Hepatocyte (in vitro differentiated cells): ENCODE measurements around the gene EPHA8. TPM values are rescaled to one million over a fixed set of nuclear protein-coding genes. Genes with fewer than 3 reads are reported as not detected.
A peak's percentile ranks its signal among the peaks of the same experiment; 100 is the strongest.

Experiments
- DNase-seq: peaks from one replicate; pipeline ENCODE4 v3.0.0-alpha.2; 2016; ENCODE audit warnings: low spot score
- H2AFZ ChIP-seq: fragments of 200-600 bp; sonication (generic); 2 replicates; pipeline ENCODE4 v1.6.0; 2016; ENCODE audit warnings: antibody characterized with exemption, mild to moderate bottlenecking
- H3K27ac ChIP-seq: fragments of 200-600 bp; sonication (generic); 2 replicates; pipeline ENCODE4 v1.5.1; 2016; ENCODE audit warnings: mild to moderate bottlenecking
- H3K27me3 ChIP-seq: fragments of 200-600 bp; sonication (generic); 2 replicates; pipeline ENCODE4 v1.6.1; 2016
- H3K36me3 ChIP-seq: fragments of 200-600 bp; sonication (generic); replicated peaks from 2 replicates; pipeline ENCODE4 v1.5.1; 2016; ENCODE audit warnings: low read depth; ENCODE audit not compliant: insufficient read depth
- H3K4me1 ChIP-seq: fragments of 200-600 bp; sonication (generic); 2 replicates; pipeline ENCODE4 v1.5.1; 2016; ENCODE audit warnings: mild to moderate bottlenecking, moderate library complexity; ENCODE audit not compliant: insufficient read depth
- H3K4me2 ChIP-seq: fragments of 200-600 bp; sonication (generic); 2 replicates; pipeline ENCODE4 v1.6.0; 2016
- H3K4me3 ChIP-seq: fragments of 200-600 bp; sonication (generic); 2 replicates; pipeline ENCODE4 v1.5.1; 2016; ENCODE audit warnings: mild to moderate bottlenecking
- H3K79me2 ChIP-seq: fragments of 200-600 bp; sonication (generic); 2 replicates; pipeline ENCODE4 v1.6.0; 2017; ENCODE audit warnings: mild to moderate bottlenecking
- H3K9me2 ChIP-seq: fragments of 200-600 bp; sonication (generic); replicated peaks from 2 replicates; pipeline ENCODE4 v1.6.0; 2017; ENCODE audit warnings: mild to moderate bottlenecking; ENCODE audit not compliant: insufficient read depth
- H3K9me3 ChIP-seq: fragments of 200-600 bp; sonication (generic); 2 replicates; pipeline ENCODE4 v1.5.1; 2016; ENCODE audit warnings: low read depth, mild to moderate bottlenecking
- H4K20me1 ChIP-seq: fragments of 200-600 bp; sonication (generic); 2 replicates; pipeline ENCODE4 v1.6.0; 2016; ENCODE audit warnings: mild to moderate bottlenecking; ENCODE audit not compliant: insufficient read depth, poor library complexity, severe bottlenecking
- CTCF ChIP-seq: fragments of 200-600 bp; sonication (generic); IDR thresholded peaks from 2 replicates; pipeline ENCODE4 v1.5.1; 2016; ENCODE audit warnings: antibody characterized with exemption, mild to moderate bottlenecking; ENCODE audit not compliant: poor library complexity
- EZH2 ChIP-seq: fragments of 200-600 bp; sonication (generic); IDR thresholded peaks from 2 replicates; pipeline ENCODE4 v1.6.1; 2016; ENCODE audit warnings: antibody characterized with exemption, mild to moderate bottlenecking, borderline replicate concordance
- EZH2phosphoT487 ChIP-seq: fragments of 200-600 bp; sonication (generic); IDR thresholded peaks from one replicate; pipeline ENCODE4 v1.6.1; 2018; ENCODE audit warnings: antibody characterized with exemption, mild to moderate bottlenecking, low read depth, moderate library complexity; ENCODE audit not compliant: unreplicated experiment, severe bottlenecking
- WGBS: methylation state at CpG from one replicate; pipeline ENCODE4 v1.1.6; 2016; ENCODE audit warnings: low lambda C conversion rate; ENCODE audit errors: missing lambda C conversion rate; 5-methylcytosine and 5-hydroxymethylcytosine counted together
- polyA plus RNA-seq: library from polyadenylated mRNA; unstranded; fragments of >200 nt; fragmentation: Nextera tagmentation; extraction: Ambion mirVana; gene quantifications from 2 replicates; pipeline ENCODE4 v1.2.1, GENCODE V29; 2016
- total RNA-seq: library from RNA; depleted of rRNA; stranded (reverse); fragments of >200 nt; gene quantifications from 2 replicates; pipeline ENCODE4 v1.2.3, GENCODE V29; 2014

The EPHA8 gene
- total and polyA plus RNA-seq, 2 experiments from 2014 or later = not detected

GRCh38 chr1:22638476-22639234 lies 75.4 kb downstream of the EPHA8 start:
- no peak overlapping the region for H3K4me2 ChIP-seq
- DNase-seq = no peak
- H3K4me3 ChIP-seq = no peak overlapping the region
- H3K36me3 ChIP-seq = no peaks in the 10 kb centered on the region
- H3K4me1 ChIP-seq = no peaks in the 10 kb centered on the region
- 86% methylated on average over 23 of the region's 23 CpGs for WGBS
- no peak overlapping the region for H3K27ac ChIP-seq
- no peaks in the 10 kb centered on the region for H3K79me2 ChIP-seq
- no peaks in the 10 kb centered on the region for H3K9me3 ChIP-seq
- peaks cover 3% of the 10 kb centered on the region for H3K27me3 ChIP-seq
- no peaks in the 10 kb centered on the region for H4K20me1 ChIP-seq
- no peaks in the 10 kb centered on the region for H3K9me2 ChIP-seq
- H2AFZ ChIP-seq = no peak overlapping the region
- TF ChIP-seq EZH2 (no peak), EZH2phosphoT487 (no peak), CTCF (no peak)

GRCh38 chr1:22639286-22639685 lies 76.0 kb downstream of the EPHA8 start:
- Histone ChIP-seq H3K4me1 (no peaks in the 10 kb centered on the region), H3K4me2 (no peak overlapping the region), H3K79me2 (no peaks in the 10 kb centered on the region), H3K9me2 (no peaks in the 10 kb centered on the region), H3K36me3 (no peaks in the 10 kb centered on the region), H4K20me1 (no peaks in the 10 kb centered on the region), H3K4me3 (no peak overlapping the region), H3K27ac (no peak overlapping the region), H3K9me3 (no peaks in the 10 kb centered on the region), H2AFZ (no peak overlapping the region), H3K27me3 (no peaks in the 10 kb centered on the region)
- TF ChIP-seq EZH2 (no peak), CTCF (peak; percentile 15), EZH2phosphoT487 (no peak)
- DNase-seq = peak; percentile 46
- WGBS = 41% methylated on average over 8 of the region's 8 CpGs

GRCh38 chr1:22641247-22641646 lies 78.0 kb downstream of the EPHA8 start:
- no peaks in the 10 kb centered on the region for H3K36me3 ChIP-seq
- TF ChIP-seq EZH2 (no peak), EZH2phosphoT487 (no peak), CTCF (no peak)
- no peaks in the 10 kb centered on the region for H4K20me1 ChIP-seq
- H3K27me3 ChIP-seq = no peaks in the 10 kb centered on the region
- H3K9me2 ChIP-seq = no peaks in the 10 kb centered on the region
- no peak overlapping the region for H2AFZ ChIP-seq
- DNase-seq = no peak
- H3K27ac ChIP-seq = no peak overlapping the region
- no peaks in the 10 kb centered on the region for H3K4me1 ChIP-seq
- H3K4me3 ChIP-seq = no peak overlapping the region
- no peaks in the 10 kb centered on the region for H3K9me3 ChIP-seq
- 84% methylated on average over 6 of the region's 8 CpGs for WGBS
- H3K79me2 ChIP-seq = no peaks in the 10 kb centered on the region
- no peak overlapping the region for H3K4me2 ChIP-seq
